MM.1S (cell line): ENCODE measurements around the gene EPHX1.

Source experiments
- EZH2 ChIP-seq: fragments of 300-600 bp; sonication (generic); optimal IDR thresholded peaks from 2 replicates; pipeline ENCODE3; 2017; ENCODE audit warnings: low read depth, mild to moderate bottlenecking, antibody characterized with exemption, low read length, mixed read lengths
- TF ChIP-seq, protein P1 (sequence below): fragments of 300-600 bp; sonication (generic); IDR thresholded peaks from 2 replicates; pipeline ENCODE4 v1.5.1; 2016; ENCODE audit warnings: antibody characterized with exemption, low read length, mixed read lengths

DNA sequence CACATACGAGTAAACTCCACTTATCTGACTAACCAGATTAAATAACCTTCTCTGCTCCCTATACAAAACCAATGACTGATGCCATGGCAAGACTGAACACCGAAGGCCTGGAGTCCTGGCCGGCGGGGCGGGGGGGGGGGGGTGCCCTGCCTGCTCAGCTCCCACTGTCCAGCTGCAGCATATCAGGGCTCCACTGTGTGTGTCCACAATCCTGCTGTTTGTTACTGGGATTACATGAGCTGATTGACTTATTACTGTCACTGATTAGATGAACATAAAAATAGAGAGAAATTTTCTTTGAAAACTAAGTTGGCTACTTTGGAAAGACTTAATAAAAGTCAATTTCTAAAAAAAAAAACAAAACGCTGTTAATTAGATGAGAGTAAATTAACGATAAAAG is 47.3 kb downstream of the EPHX1 start:
- TF ChIP-seq, protein P1, sequence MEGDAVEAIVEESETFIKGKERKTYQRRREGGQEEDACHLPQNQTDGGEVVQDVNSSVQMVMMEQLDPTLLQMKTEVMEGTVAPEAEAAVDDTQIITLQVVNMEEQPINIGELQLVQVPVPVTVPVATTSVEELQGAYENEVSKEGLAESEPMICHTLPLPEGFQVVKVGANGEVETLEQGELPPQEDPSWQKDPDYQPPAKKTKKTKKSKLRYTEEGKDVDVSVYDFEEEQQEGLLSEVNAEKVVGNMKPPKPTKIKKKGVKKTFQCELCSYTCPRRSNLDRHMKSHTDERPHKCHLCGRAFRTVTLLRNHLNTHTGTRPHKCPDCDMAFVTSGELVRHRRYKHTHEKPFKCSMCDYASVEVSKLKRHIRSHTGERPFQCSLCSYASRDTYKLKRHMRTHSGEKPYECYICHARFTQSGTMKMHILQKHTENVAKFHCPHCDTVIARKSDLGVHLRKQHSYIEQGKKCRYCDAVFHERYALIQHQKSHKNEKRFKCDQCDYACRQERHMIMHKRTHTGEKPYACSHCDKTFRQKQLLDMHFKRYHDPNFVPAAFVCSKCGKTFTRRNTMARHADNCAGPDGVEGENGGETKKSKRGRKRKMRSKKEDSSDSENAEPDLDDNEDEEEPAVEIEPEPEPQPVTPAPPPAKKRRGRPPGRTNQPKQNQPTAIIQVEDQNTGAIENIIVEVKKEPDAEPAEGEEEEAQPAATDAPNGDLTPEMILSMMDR = no peak
- no peak for TF ChIP-seq EZH2
